H1 (cell line): ENCODE results near the gene GRAMD1C. TPM values are rescaled to one million over a fixed set of nuclear protein-coding genes. Genes with fewer than 3 reads are reported as not detected.

Experiments used
- NANOG ChIP-seq: IDR thresholded peaks from 2 replicates; pipeline ENCODE4 v1.6.1; 2011; ENCODE audit warnings: low read length, low read depth, mild to moderate bottlenecking, inconsistent platforms; ENCODE audit not compliant: insufficient read depth, poor library complexity, severe bottlenecking
- POLR2AphosphoS5 ChIP-seq: IDR thresholded peaks from 2 replicates; pipeline ENCODE4 v1.6.1; 2011; ENCODE audit warnings: low read depth, low read length
- POU5F1 ChIP-seq: IDR thresholded peaks from 2 replicates; pipeline ENCODE4 v1.6.1; 2011; ENCODE audit warnings: low read depth, mild to moderate bottlenecking, low read length, moderate library complexity
- polyA plus RNA-seq, 7 experiments: library from polyadenylated mRNA; depleted of rRNA in 3 of 7; stranded (reverse) in 5 of 7; unstranded in 2 of 7; fragments of >200 nt in 5 of 7; fragments of 200-250 nt in 2 of 7; gene quantifications; 1 replicate in 5 of 7; 2 replicates in 1 of 7; 4 replicates in 1 of 7; pipeline versions ENCODE4 v1.2.1 to v1.2.3, GENCODE V29; 2011 to 2013; ENCODE audit warnings: missing spikeins in 2 of 7, mixed read lengths in 2 of 7
- total RNA-seq: library from RNA; stranded (reverse); fragmentation: NEBNext Ultra II Directional; extraction: Animal tissue kit (Norgen Biotek cat#: 25700); gene quantifications from 2 replicates; pipeline ENCODE4 v1.2.1, GENCODE V29; 2021

GRAMD1C gene
- total and polyA plus RNA-seq, 2 of the 8 experiments (the other 6 are each of a cell fraction or from before 2014, with no cell fraction given), result 0.62 to 2.1 TPM

- TF ChIP-seq NANOG, result no peak
- TF ChIP-seq POLR2AphosphoS5, result no peak
- TF ChIP-seq POU5F1, result no peak
- TF ChIP-seq, all 59 proteins: peak for 0
These were observed 39.8 kb downstream of the GRAMD1C start (continued) for GRCh38 chr3:113878403-113878802.
